NK-92 (cell line): ENCODE measurements around the gene ANKH.
"Not testable (repeated sequence)": the region's sequence is repeated elsewhere in the genome, so short reads cannot be mapped to it uniquely, and the experiment has no call there.

Source experiments
- DNase-seq: peaks from one replicate; lab custom pipeline; 2025; ENCODE audit not compliant: unreplicated experiment; lab: John Stamatoyannopoulos, UW

The ANKH gene

DNA sequence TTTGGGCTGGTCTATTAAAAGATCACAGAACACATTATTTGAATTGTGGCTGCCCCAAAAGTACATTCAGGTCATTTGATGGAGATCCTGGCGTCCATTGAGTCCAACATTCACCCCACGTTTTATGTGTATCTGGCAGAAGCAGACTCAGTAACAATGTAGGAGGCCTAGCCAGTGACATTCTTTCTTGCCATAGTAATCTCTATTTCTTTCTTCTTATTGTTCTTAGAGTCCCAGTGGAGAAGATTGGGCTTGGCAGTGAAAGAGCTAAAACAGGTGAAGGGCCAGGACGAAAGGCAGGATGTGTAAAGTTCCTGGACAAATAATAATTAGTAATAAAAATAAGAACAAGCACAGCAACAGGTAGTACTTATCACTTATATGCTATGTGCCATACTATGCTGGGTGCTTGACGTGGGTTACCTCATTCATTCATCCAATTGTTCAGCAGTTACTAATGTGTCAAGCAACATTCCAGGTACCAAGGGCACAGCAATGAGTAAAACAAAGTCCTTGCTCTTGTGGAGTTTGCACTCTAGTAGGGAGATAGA, 12.6 kb upstream of the ANKH start:
- no peak for DNase-seq

DNA sequence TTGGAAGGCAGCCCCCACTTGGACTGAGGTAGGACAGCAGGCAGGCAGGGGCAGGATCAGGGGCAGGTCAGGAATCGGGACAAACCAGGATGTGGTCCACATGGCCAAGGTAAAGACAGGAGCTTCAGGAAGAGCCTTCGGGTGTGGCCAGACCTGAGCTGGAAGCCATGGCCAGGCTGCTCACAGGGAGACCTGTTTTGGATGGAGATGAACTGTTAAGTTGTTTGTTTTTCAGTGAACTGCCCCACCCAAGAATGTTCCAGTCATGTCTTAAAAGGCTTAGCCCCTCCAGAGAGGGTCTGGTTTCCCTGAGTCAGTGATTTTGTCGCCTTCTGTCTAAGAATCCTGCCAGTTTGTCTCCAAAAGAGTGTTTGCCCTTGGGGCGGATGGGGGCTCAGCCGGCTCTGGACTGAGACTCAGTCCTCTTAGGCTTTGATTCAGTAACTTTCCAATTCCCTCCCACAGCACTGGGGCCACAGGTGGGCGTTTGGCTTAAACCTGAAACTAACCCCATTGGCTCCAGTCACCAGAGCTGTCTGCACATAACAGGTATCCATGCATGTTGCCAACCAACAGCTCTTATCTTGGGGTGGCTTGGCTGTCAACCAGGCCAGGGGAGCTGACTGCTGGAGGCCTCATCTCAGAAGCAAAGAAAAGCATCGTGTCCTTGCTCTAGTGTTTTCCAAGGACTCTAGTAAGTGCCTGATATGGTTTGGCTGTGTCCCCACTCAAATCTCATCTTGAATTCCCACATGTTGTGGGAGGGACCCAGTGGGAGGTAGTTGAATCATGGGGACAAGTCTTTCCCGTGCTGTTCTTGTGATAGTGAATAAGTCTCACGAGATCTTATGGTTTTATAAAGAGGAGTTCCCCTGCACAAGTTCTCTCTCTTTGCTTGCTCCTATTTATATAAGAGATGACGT, 11.3 kb upstream of the ANKH start:
- no peak for DNase-seq

DNA sequence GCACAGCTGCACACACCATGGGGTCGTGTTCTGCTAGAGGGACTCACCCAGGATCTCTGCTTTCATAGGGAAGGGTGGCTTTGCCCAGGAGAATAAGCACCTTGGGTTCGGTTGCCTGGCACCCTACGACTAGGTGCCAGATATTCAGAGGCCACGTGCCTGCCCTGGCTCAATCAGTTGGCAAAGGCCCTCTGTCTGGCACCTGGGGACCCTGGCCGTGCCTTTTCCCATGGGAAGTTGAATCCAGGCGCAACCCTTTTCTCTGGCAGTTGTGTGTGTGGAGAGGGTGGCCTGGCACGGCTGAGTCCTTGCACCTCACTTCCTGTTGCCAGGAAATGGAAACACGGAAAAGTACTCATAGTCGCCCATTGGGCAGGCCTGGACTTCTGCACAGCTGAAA, 10.2 kb upstream of the ANKH start:
- DNase-seq, result no peak

DNA sequence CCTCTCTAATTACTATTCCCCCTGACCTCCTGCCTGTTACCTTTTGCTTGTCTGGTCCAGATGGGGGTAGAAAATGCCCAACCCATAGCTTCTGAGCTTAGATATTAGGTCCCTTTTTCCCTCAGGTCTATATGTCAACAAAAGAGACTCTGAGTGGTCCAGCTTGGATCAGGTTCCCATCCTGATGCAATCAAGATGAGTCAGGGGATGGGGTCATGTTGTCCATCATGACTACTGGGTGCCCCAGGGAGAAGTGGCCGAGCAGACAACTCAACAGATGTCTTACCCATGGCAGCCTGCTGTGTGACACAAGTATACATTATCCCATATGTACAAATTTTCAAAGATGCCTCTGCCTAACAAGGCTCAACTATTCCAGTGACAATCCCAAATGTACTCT, 9.1 kb upstream of the ANKH start:
- no peak for DNase-seq

DNA sequence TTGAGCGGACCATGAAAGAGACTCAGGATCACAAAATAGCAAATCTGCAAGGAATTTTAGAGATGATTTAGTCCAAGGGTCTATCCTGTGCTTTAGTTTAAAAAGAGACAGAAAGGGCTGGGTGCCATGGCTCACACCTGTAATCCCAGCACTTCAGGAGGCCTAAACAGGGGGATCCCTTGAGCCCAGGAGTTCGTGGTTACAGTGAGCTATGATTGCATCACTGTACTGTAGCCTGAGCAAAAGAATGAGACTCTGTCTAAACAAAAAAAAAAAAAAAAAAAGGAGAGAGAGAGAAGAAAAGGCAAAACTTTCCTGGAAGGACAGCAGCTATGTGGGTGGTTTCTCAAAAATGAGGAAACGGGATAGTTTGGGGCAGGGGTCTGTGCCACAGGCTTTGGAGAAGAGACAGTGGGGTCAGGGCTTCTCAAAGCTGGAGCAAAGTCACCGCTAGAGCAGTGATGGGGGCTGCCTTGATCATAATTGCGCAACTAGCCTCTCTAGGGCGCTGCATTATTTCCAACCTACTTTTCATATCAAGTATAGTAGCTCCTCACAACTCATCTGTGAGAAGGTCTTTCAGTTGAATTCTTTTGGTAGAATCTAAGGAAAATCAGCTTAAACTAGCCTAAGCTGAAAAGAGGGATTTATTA, 8.5 kb upstream of the ANKH start:
- DNase-seq, result no peak

DNA sequence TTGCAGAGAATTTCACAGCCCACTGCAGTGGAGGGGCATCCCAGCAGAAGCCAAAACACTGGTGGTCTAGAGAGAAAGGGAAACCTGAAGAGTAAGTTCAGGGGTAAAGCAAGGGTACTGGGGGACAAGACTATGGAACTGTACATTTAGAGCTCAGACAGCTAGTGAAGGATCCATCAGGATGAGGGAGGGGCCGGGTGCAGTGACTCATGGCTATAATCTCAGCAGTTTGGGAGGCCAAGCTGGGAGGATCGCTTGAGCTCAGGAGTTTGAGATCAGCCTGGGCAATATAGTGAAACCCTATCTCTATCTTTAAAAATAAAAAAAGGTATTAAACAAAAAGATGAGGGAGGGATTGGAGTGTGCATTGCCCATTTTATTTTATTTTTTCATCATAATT, 7.8 kb upstream of the ANKH start:
- DNase-seq, result no peak

DNA sequence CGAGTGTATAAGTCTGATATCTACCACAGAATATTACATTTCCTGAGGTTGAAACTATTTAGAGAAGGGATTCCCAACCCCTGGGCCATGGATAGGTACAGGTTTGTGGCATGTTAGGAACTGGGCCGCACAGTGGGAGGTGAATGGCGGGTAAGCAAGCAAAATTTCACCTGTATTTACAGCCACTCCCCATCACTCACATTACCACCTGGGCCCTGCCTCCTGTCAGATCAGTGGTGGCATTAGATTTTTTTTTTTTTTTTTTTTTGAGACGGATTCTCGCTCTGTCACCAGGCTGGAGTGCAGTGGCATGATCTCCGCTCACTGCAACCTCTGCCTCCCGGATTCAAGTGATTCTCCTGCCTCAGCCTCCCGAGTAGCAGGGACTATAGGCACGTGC, 6.6 kb upstream of the ANKH start:
- DNase-seq, result not testable (repeated sequence)

DNA sequence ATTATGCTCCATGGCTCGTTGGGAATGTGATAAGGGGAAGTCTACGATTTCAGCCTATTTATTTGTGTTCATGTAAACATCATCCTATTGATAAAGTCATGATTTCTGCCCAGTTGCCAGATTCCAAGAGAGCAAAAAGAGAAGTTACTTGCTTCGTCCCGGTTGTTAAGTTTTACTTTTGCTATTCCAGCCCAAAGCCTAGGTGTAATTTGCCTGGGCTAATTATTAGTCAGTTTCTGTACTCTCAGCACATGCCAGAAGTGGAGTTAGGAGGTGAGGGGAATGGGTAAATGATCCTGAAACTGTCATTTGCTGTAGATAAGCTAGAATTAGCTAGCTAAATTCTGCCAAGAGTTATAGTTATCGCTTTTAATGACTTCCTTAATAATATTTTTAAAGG, 4.5 kb upstream of the ANKH start:
- DNase-seq, result no peak

DNA sequence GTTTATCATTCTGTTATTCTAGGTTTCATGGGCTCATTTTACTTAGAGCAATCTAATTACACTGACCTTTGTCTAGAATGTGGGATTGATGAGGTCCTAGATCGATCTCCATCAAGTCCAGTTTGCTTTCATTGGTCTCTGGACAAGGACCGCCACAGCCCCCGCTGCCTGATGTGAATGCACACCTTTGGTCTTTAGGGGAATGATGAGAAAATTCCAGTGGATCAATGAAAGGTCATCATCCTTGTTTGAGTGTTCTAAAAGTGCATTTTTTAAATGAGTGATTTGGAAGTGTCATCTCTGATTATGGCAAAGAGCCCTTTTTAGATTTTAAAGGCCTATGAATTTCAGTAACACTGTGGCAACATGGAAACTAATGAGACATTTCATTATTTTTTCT, 2.2 kb upstream of the ANKH start:
- no peak for DNase-seq

DNA sequence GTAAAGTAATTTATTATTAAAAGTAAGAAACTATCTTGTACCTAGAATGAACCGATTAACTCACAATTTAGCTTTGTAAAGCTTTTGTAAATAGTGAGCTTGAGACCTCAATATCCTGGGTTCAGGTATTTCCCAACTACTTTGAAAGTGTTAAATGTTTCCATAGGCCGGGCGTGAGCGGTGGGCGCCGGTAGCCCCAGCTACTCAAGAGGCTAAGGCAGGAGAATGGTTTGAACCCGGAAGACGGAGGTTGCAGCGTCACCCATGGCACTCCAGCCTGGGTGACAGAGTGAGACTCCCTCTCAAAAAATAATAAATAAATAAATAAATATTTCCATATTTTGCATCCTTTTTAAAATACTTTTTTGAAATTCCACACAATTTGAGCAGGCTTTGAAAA, 1.5 kb upstream of the ANKH start:
- no peak for DNase-seq

DNA sequence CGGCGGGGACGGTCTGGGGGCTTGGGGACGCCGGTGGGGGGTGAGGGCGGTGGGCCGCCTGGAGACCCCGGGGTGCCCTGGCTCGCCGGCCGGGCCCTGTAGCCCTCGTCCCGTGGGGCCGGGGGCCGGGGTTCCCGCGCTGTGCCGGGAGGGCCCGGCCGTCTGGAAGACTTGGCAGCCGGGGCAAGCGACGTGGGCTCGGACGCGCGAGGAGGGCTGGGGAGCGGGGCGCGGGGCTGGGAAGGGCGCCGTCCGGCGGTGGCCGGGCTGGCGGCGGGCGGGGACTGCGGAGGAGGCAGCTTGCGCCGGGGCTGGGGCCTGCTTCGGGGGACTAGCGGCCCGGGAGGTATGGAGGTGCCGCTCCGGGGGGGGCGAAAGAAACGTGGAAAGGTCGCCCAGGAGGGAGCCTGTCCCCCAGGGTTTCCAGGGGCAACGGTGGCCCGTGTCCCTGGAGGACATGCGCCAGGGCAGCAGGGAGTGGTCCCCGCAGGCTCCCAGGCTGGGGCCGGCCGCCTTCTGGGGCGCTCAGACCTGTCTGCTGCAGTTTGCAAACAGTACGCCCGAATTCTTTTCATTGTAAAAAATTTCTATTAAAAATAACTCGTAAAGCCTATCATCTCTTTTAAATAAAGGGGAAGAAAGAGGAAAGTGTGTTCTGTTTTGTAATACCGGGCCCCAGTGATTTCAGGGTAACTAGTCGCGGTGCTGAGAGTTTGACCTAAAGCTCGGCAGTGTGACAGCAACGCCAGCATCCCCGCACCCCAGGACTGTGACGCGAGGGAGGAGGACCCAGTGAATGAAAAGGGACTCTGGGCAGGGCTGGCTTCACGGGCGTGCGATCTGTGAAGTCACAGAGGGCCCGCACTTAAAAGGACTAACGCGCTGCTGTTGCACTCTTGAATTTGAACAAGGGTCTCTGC, 752 bp upstream of the ANKH start:
- DNase-seq, result no peak

DNA sequence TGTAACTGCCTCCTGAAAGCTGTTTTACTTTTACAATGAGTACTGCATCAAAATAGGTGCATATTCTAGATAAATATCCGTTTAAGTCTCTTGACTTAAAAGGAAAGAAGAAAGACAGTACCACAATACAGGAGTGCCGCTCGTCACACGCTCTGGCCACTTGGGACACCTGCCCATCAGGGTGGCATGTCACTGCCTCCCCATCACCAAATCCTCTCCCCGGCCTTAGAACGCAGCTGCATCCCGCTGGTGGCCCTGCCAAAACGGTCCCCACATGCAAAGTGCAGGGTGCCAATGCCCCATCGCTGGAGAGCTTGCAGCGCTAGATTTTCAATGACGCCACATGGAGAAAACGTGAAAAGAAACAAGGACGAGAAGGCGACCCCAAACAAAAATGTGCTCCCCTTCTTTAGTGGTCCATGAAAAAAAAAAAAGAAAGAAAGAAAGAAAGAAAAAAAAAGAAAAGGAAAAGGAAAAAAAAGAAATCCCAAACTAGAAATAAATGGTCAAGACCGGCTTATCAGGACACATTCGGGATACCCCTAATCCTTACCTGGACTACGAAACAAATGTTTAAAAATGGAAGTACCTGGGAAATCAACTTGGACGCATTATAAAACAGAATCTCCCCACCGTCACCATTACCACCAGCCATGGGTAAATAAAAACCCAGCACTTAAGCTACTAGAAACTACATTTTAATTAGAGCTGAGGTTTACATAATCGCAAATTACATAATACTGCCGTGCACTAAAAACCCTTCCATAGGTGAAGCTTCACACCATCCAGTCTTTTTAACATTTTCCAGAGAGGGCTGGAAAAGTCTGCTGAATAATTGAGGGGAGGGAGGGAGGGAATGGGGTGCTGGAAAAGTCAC, 1.0 kb downstream of the ANKH start:
- DNase-seq, result no peak

DNA sequence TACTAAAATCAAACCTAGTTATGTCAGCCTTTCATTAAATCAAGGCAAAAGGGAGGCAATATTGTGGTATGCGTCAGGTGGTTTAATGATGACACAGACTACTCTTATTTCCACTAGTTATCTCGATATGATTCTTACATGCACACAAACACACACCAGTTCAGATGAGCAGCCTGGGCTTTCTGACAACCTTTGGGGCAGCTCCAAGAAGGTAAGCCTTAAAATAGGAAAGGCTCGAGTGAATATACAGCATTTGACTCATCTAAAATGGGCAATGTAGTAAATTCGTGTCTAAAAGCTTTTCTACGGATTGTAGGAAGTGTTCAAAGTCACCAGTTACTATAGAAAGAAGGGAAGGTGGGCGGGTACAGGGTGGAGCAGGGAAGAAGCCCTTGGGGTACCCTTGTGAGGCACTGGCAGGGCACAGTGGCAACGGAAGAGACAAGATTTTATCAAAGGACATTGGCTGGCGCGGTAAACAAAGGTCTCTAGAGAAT, 1.9 kb downstream of the ANKH start:
- no peak for DNase-seq

DNA sequence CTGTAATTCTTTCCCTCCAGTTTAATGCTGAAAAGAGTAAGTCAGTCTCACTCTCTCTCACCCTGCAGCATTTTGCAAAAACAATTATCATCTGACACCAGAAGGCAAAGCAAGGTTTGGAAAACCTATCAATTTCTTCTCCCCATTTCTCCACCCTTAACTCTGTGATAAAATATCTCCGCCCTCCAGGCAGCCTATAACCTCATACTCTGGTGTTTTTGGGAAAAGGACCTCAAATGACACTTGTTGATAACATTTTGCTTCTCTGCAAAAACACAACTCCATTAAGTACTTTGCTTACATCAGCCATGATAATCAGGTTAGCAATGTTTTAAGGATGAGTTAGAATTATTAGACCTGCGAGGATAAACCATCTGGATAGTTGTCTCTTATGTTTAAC, 2.3 kb downstream of the ANKH start:
- no peak for DNase-seq

DNA sequence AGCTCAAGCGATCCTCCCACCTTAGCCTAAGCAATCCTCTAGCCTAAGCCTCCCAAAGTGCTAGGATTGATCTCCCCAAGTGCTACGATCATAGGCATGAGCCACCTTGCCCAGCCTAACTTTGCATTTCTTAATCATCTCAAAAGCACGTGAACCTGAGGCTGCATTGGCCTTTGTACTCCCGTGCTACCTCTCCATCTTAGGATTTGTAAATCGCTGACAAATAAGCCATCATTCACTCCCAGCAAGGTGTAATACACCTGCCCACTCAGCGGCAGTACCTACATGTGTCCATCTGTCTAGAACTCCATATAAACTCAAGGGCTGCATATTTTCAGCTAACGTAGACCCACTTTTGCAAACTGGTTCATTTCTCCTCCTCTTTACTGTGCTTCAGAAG, 2.8 kb downstream of the ANKH start:
- DNase-seq, result no peak

DNA sequence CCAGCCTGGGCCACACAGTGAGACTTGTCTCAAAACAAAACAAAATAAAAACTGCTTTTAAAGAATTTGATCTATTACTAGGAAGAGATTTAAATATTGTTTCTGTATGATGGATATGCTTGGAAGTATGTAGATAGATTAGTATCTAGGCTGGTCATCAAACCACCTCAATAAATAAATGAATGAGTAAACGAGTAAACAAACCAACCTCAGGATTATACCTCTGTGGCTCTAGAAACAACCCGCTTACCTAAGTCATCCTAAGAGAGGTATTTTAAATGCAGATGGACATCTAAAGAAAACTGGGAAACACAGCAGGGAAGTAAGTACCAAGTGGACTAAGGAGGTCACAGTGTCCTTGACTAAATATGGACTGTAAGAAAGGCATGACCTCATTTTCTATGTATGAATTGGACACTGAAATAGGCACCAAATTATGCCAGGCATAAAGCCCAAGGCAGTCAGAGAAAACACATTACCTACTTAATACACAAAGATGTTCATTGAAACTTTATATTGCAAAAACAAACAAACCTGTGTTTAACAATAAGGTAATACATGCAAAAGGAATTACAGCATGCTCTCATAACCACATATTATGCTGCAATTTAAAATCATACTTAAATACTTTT, 7.3 kb downstream of the ANKH start:
- DNase-seq, result no peak

DNA sequence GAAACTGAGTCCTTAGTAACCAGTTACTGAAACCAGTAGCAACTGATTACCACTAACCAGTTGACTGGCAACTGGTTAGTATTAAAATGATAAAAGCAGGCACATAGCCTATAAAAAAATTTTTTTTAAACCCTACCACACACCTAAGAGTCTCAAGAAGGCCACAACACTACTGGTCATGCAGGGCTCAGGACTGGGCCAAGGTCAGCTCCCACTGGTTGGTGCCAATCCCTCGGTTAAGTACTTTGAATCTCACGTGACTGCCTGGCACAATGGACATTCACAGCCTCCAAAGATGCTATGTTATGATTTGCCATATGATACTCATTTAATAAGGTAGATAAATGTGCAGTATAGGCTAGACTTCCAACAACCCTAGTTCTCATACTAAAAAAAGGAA, 8.5 kb downstream of the ANKH start:
- DNase-seq, result no peak

DNA sequence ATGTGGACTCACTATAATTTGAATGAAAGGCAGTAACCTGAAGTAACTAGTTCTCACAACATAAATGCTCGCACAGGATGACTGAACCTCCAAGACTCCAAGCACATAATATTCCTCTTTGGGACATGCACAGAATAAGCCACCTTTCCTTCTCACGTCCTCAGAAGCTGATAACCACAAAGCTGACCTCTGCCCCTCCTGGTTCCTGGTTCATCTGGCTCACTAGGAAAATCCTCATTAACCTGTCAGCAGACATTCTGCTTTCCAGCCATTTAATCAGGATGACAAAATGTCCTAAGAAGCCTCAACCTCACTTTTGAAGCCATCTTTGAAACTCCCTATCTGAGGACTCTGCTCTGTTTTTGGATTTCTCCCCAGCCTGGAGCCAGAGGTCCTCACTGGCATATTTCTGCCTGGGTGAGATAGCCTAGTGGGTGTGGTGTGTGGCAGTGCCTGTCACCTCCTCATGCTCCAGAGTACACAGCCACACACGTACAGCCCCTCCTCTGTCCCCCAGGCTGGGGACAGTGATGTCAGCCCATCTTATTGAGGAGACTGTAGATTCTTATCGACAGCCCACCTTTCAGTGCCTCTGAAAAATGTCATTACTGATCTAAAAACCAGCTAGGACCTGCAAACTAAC, 10.3 kb downstream of the ANKH start:
- no peak for DNase-seq

DNA sequence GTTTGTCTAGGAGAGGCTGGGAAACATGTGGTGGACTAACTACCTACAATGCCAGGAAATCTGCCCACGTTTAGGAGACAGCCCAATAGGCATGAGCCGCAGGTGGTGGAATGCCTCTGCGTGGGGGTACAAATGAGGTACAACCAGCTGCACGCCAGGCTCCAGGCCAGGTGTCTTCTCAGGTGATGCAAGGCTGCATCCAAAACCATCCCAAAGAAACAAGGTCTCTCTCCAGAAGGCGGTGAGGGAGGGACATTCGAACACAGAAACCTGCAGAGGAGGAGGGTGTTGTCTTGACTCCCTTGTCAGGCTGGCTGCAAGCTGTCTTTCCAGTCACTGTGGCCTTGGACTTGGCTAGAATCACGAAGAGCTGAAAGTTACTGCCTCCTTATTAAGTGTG, 11.6 kb downstream of the ANKH start:
- no peak for DNase-seq
